Loucy (cell line): Measurements from ENCODE around the gene WWOX.

Source experiments
- CTCF ChIP-seq: fragments of 200-600 bp; sonication (generic); conservative IDR thresholded peaks from 2 replicates; pipeline ENCODE4 v1.5.1; 2014; ENCODE audit warnings: mild to moderate bottlenecking, antibody characterized with exemption, low read length
- EZH2phosphoT487 ChIP-seq: fragments of 200-600 bp; IDR thresholded peaks from 2 replicates; pipeline ENCODE4 v1.6.1; 2018; ENCODE audit warnings: antibody characterized with exemption, mild to moderate bottlenecking, moderate library complexity, borderline replicate concordance

GRCh38 chr16:78161023-78161729 lies 61.7 kb downstream of the WWOX start:
- TF ChIP-seq CTCF (no peak), EZH2phosphoT487 (no peak)
